GM12878 (cell line): ENCODE results near the gene MSH3.

ENCODE experiments used
- CREM ChIP-seq: IDR thresholded peaks from 2 replicates; pipeline ENCODE4 v1.6.1; 2014; ENCODE audit warnings: antibody characterized with exemption, low read depth
- E4F1 ChIP-seq: fragments of 450-650 bp; IDR thresholded peaks from 2 replicates; pipeline ENCODE4 v1.6.1; 2018; ENCODE audit warnings: borderline replicate concordance, mild to moderate bottlenecking; ENCODE audit not compliant: partially characterized antibody
- EZH2 ChIP-seq: IDR thresholded peaks from 2 replicates; pipeline ENCODE4 v1.6.1; 2012; ENCODE audit warnings: low read depth, mild to moderate bottlenecking, control low read depth, inconsistent platforms, low read length, borderline replicate concordance; ENCODE audit not compliant: control insufficient read depth
- FOS ChIP-seq: IDR thresholded peaks from 3 replicates; pipeline ENCODE4 v1.6.1; 2011; ENCODE audit warnings: borderline replicate concordance; ENCODE audit not compliant: insufficient read length; ENCODE audit errors: extremely low read depth
- HSF1 ChIP-seq: fragments of 150-350 bp; IDR thresholded peaks from 2 replicates; pipeline ENCODE4 v1.6.1; 2014; ENCODE audit warnings: mild to moderate bottlenecking, low read depth, low read length
- MAX ChIP-seq: IDR thresholded peaks from 2 replicates; pipeline ENCODE4 v1.6.1; 2012; ENCODE audit warnings: low read depth, low read length, improper control_type of control experiment
- NRF1 ChIP-seq: conservative IDR thresholded peaks from 2 replicates; pipeline ENCODE4 v1.6.1; 2011; ENCODE audit warnings: mild to moderate bottlenecking, low read depth, low read length, improper control_type of control experiment
- ZNF274 ChIP-seq: IDR thresholded peaks from one replicate; pipeline ENCODE4 v1.8.0; 2011; ENCODE audit not compliant: insufficient read length, insufficient read depth

DNA sequence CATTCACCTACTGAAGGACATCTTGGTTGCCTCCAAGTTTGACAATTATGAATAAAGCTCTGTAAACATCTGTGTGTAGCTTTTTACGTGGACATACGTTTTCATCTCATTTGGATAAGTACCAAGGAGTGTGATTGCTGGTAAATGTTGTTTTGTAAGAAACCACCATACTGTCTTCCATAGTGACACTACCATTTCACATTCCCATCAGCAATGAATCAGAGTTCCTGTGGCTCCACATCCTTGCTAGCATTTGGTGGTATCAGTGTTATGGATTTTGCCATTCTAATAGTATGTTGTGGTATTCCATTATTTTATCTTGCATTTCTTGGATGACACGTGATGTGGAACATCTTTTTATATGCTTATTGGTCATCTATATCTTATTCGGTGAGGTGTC is 227.3 kb downstream of the MSH3 start:
- TF ChIP-seq FOS (no peak), MAX (no peak), NRF1 (no peak), EZH2 (no peak), ZNF274 (no peak), E4F1 (no peak), CREM (no peak), HSF1 (no peak)
